ENCODE data around the gene AHCTF1. TPM values are rescaled to one million over a fixed set of nuclear protein-coding genes. Genes with fewer than 3 reads are reported as not detected.
"Not testable (repeated sequence)": the region's sequence is repeated elsewhere in the genome, so short reads cannot be mapped to it uniquely, and the experiment has no call there.

The AHCTF1 gene
- total RNA-seq, 1 donor from 2014 or later: 26.4 TPM

GRCh38 chr1:246921481-246921880 is 10.3 kb downstream of the AHCTF1 start:
- no peak for DNase-seq (ENCODE audit: extremely low read depth, low read depth, low spot score)

GRCh38 chr1:246919902-246920301 is 11.8 kb downstream of the AHCTF1 start:
- DNase-seq (ENCODE audit: extremely low read depth, low read depth, low spot score): no peak

- not testable (repeated sequence) for DNase-seq (ENCODE audit: extremely low read depth, low read depth, low spot score)
Measured at GRCh38 chr1:246916026-246916923, 15.5 kb downstream of the AHCTF1 start.

DNA sequence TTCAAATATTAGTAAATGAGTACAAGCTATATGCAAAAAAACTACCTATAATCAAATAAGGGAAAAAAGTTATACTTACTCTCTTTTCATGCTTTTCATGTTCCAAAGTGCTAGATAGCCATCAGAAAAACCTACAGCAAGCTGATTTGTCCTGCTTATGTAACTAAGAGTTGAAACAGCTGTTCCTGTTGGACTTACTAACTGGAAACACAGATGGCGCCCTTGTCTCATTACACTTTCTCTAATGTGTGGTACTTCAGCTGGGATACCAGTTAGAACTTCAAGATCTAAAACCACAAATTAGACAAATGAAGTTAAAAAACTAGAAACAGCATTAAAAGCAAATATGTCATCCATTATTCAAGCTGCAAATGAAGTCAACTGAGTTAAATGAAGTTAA is 24.3 kb downstream of the AHCTF1 start:
- DNase-seq (ENCODE audit: extremely low read depth, low read depth, low spot score): peak; percentile 33

DNA sequence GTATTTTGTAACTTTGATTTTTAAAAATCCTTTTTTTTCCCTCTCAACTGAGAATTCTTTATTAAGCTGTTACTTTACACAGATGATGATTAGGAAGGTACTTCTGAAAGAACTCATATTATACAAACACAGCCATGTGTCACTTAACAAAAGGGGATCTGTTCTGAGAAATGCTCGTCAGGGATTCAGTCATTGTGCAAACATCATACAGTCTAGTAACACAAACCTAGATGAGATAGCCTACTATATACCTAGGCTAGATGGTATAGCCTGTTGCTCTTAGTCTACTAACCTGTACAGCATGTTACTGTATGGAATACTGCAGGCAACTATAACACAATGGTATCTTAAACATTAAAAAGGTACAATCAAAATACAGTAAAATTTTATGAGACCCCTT is 24.9 kb downstream of the AHCTF1 start:
- DNase-seq (ENCODE audit: extremely low read depth, low read depth, low spot score): no peak

- DNase-seq (ENCODE audit: extremely low read depth, low read depth, low spot score): no peak
Measured at GRCh38 chr1:246901874-246902273, 29.9 kb downstream of the AHCTF1 start.

DNA sequence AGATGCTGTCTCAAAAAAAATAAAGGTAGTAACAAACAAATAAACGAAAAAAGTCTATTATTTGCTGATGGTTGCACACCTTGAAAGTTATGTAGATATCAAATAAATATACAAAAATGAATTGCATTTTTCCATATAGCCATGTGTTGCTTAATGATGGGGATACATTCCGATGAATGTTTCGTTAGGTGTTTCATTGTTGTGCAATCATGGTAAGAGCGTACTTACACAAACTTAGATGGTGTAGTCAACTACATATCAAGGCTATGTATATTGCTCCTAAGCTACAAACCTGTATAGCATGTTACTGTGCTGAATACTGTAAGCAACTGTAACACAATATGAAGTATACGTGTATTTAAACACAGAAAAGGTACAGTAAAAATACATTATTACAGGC is 34.4 kb downstream of the AHCTF1 start:
- no peak for DNase-seq (ENCODE audit: extremely low read depth, low read depth, low spot score)

DNA sequence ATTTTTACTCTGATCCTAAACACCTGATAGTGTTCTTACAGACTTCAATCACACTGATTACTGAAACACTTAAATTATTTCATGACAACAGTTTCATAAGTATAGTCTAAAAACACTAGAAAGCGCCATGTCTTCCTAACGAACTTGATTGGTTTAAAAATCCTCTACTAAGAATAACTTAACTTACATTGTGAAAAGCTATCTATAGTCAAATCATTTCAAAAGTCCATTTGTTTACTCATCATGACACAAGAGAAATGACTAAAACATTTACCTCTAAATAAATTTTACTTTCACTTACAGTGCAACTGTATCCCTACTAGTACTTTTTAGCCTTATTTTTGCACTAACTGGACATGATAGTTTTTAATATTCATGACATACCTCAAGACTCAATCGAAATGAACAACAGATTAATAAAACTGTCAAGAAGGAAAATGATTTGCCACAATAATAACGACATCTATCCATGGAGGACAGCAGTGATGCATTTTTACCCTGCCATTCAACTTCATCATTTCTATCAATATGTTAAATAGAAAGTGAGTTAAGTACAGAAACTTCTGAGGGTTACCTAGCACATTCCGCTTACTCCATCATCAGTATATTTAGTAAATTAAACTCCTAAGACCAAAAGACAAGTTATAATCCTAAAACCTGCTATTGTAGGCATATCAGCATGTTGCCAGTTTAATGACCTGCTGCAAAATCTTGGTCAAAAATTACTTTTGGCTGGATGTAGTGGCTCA is 38.4 kb downstream of the AHCTF1 start:
- DNase-seq (ENCODE audit: extremely low read depth, low read depth, low spot score): no peak

GRCh38 chr1:246891105-246891504 is 40.6 kb downstream of the AHCTF1 start:
- no peak for DNase-seq (ENCODE audit: extremely low read depth, low read depth, low spot score)

- DNase-seq (ENCODE audit: extremely low read depth, low read depth, low spot score): no peak
Measured at GRCh38 chr1:246888522-246888921, 43.2 kb downstream of the AHCTF1 start.

GRCh38 chr1:246885389-246885788 is 46.4 kb downstream of the AHCTF1 start:
- not testable (repeated sequence) for DNase-seq (ENCODE audit: extremely low read depth, low read depth, low spot score)

DNA sequence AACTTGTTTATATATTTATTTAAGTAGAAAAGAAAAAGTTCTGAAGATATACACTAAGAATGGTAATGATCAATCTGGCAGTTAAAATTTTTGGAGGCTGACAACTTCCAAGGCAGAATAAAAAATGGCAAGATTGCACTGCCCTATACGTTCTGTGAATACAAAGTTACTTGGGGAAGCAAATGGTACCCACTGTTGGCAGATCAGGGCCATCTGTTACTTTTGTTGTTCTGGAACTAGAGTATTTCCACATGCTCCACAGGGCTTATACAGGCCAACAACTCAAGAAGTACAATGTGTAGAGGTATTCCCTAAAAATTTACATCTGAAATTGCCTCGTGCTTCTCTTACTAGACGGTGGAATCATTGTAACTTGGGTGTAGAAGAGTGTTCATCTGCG is 53.2 kb downstream of the AHCTF1 start:
- no peak for DNase-seq (ENCODE audit: extremely low read depth, low read depth, low spot score)

- no peak for DNase-seq (ENCODE audit: extremely low read depth, low read depth, low spot score)
Measured at GRCh38 chr1:246876431-246876830, 55.3 kb downstream of the AHCTF1 start.

DNA sequence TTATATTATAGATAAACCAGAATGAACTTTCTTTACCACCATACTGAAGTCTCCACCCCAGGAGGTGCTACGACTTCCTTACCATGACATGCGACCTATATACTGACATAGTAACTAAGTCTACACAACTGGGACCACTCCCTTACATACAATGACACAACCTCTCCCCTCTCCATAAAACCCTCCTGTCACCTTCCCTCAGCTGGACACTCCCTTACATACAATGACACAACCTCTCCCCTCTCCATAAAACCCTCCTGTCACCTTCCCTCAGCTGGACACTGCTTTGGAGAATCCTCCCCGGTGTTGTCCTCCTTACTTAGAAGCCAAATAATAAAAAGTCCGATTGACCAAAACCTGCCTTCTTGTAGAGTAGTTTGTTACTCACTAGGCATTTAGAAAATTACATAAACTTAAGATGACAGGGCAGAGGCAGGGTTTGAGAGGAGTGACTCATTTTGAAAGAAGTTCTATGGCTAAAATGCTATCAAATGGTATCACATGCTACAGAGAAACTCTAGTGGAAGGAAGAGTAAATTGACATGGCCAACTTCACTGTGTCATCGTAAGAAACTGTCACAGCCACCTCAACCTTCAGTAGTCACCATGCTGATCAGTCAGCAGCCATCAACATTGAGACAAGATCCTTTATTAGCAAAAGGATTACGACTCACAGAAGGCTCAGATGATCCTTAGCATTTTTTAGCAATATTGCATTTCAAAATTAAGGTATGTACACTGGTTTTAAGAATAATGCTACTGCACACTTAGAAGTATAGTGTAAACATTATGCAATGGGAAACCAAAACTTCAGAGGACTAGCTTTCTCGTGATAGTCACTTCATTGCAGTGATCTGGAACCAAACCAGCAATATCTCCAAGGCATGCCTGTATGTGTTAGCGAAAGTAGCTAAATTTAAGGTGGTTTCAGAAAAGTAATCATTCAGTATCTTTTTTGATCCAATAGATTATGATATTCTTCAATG is 56.4 kb downstream of the AHCTF1 start:
- no peak for DNase-seq (ENCODE audit: extremely low read depth, low read depth, low spot score)

DNA sequence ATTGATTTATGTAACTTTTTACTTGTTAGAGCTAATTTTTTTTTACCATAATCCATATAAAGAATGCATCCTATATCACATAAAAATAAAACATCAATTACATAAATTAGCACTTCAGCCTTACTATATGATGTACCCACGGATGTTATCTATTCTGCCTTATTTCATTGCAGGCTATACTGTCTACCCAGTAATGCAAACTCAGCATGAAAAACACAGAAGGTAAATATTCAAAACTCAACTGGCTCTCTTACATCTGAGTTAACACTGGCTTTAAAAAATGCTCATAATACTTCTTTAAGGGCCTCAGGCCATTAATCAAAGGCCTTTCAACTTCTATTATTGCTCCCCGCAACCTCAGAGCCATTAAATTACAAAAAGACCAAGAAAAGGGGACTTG is 65.8 kb downstream of the AHCTF1 start:
- no peak for DNase-seq (ENCODE audit: extremely low read depth, low read depth, low spot score)

DNA sequence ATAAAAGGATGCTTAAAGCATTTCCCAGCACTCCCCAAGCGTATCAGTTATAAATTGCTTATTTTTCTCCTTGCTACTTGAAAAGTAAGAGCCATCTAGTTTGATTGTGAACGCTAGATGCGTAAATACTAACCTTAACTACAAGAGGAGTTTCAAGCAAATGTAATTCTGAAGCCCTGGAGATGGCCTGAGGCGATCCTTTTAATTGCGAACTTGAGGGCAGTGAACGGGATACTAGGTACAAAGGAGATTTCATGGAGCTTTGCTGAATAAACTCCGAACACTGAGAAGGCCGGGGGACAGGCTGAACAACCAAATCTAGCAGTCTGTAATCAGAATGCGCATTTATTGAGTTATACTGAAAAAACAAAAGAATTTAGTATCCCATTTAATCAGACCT is 68.0 kb downstream of the AHCTF1 start:
- not testable (repeated sequence) for DNase-seq (ENCODE audit: extremely low read depth, low read depth, low spot score)

DNA sequence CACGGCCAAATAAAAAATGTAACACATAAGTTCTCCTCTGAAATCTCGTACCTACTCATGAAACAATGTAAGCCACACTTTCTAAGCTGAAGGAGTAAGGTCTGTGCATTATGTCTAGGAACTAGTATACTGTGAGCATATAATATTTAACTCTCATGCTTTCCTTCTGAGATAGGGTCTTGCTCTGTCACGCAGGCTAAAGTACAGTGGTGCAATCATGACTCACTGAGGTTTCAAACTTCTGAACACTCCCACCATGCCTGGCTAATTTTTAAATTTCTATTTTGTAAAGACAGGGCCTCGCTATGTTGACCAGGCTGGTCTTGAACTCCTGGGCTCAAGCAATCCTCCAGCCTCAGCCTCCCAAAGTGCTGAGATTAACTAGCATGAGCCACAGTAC is 71.3 kb downstream of the AHCTF1 start:
- DNase-seq (ENCODE audit: extremely low read depth, low read depth, low spot score): no peak

GRCh38 chr1:246856371-246856770 is 75.4 kb downstream of the AHCTF1 start:
- DNase-seq (ENCODE audit: extremely low read depth, low read depth, low spot score): no peak

DNA sequence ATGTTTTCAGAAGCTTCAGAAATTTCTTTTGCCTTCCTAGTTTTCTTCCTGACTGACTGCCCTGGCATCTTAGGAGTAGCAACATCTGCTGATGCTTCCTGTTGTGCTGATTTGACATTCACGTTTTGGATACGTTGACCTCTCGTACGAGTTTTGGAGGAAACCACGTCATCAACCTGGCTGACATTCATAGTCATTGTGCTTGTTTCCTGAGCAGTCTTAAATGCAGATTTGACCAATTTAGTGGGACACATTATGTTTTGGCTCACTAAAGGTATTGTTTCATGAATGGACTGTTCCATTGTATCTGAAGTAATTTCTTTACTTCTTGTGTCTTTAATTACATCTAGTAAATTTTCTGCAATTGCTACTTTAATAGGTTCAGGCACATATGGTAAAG is 81.1 kb downstream of the AHCTF1 start:
- DNase-seq (ENCODE audit: extremely low read depth, low read depth, low spot score): not testable (repeated sequence)

DNA sequence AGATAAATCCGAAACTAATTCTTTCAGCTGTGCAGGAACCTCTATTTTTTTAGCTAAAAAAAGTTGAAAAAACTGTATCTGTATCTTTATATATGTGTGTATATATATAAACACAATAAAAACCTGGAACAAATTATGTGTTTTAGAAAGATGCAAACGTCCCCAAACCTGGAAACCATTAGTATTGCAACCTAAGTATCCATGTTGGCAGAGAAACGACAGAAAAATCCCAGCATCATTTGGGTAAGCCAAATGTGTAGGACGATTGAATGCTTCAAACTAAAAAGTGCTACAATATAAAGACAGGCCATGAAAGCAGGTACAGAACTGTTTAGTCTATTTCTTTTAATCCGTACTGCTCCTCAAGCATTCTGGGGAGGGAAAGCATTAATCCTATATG is 87.9 kb downstream of the AHCTF1 start:
- no peak for DNase-seq (ENCODE audit: extremely low read depth, low read depth, low spot score)

DNA sequence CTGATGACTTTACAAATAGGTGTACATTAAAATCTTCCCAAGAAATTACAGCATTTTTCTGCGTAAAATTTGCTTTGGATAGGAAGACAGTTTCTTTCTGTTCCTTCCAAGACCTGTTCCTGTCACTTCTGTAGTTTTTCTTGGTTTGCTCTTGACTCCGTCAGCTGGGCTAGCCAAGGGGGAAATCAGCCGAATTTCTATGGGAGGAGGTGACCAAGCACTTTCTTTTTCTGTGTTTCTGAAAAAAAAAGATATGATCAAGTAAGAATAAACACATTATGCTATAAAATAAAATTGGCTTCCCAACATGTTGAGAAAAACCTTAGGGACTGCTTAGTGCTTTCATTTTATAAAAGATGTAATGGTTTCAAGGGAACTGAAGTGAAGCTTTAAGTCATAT is 91.0 kb downstream of the AHCTF1 start:
- DNase-seq (ENCODE audit: extremely low read depth, low read depth, low spot score): not testable (repeated sequence)
